IMR-90 (cell line): ENCODE data around the gene GABRB2. TPM values are rescaled to one million over a fixed set of nuclear protein-coding genes. Genes with fewer than 3 reads are reported as not detected.

Experiments
- ATAC-seq: fragments of 200-7000 bp; cut with Tn5 transposase; 2 replicates; pipeline ENCODE4 v1.9.1; 2020; ENCODE audit warnings: low read depth, mild to moderate bottlenecking, moderate library complexity
- BruUV-seq: library from RNA; stranded (reverse); fragments of 400-500 nt; replicated peaks from 2 replicates; lab custom pipeline; 2021; lab: Mats Ljungman, UMichigan
- CTCF ChIA-PET: fragments of 300-600 bp; formaldehyde crosslinking; extraction: SDS; loops from one replicate; lab custom pipeline; 2021; ENCODE audit warnings: antibody characterized with exemption; lab: Yijun Ruan, JAX
- POLR2A ChIA-PET: fragments of 300-600 bp; sonication (Branson Sonifier 250); formaldehyde crosslinking; loops from one replicate; lab custom pipeline; 2022; ENCODE audit warnings: antibody characterized with exemption; ENCODE audit not compliant: unreplicated experiment; lab: Charles Lee
- DNase-seq: peaks from one replicate; pipeline ENCODE4 v3.0.0; 2013
- H2AFZ ChIP-seq: replicated peaks from 2 replicates; pipeline ENCODE3; 2013; ENCODE audit warnings: low read length, mild to moderate bottlenecking; ENCODE audit not compliant: poor library complexity
- H2AK5ac ChIP-seq: 2 replicates; pipeline ENCODE4 v1.6.1; 2013; ENCODE audit warnings: low read depth, low read length, inconsistent platforms
- H2AK9ac ChIP-seq: replicated peaks from 2 replicates; pipeline ENCODE3; 2013; ENCODE audit warnings: mild to moderate bottlenecking, low read depth, low read length, moderate library complexity; ENCODE audit not compliant: poor library complexity
- H2BK120ac ChIP-seq: 2 replicates; pipeline ENCODE4 v1.6.1; 2013; ENCODE audit warnings: low read depth, low read length, inconsistent platforms
- H2BK15ac ChIP-seq: 3 replicates; pipeline ENCODE4 v1.6.1; 2013; ENCODE audit warnings: low read depth, low read length, inconsistent platforms
- H2BK20ac ChIP-seq: 2 replicates; pipeline ENCODE4 v1.6.1; 2013; ENCODE audit warnings: low read depth, mild to moderate bottlenecking, inconsistent platforms, low read length, moderate library complexity
- H2BK5ac ChIP-seq: 2 replicates; pipeline ENCODE4 v1.6.1; 2013; ENCODE audit warnings: mild to moderate bottlenecking, low read depth, low read length, inconsistent platforms; ENCODE audit not compliant: poor library complexity, severe bottlenecking
- H3K14ac ChIP-seq: replicated peaks from 2 replicates; pipeline ENCODE4 v1.6.1; 2013; ENCODE audit warnings: low read depth, low read length, inconsistent platforms
- H3K18ac ChIP-seq: 2 replicates; pipeline ENCODE4 v1.6.1; 2013; ENCODE audit warnings: low read depth, low read length, control low read depth
- H3K23ac ChIP-seq: 2 replicates; pipeline ENCODE4 v1.6.1; 2013; ENCODE audit warnings: low read depth, low read length, inconsistent platforms
- H3K27ac ChIP-seq: 2 replicates; pipeline ENCODE4 v1.5.1; 2013; ENCODE audit warnings: mild to moderate bottlenecking, control low read depth, low read length; ENCODE audit not compliant: insufficient read depth
- H3K27me3 ChIP-seq: 2 replicates; pipeline ENCODE4 v1.6.1; 2013; ENCODE audit warnings: low read length; ENCODE audit not compliant: control insufficient read depth, insufficient read depth
- H3K36me3 ChIP-seq: 2 replicates; pipeline ENCODE4 v1.6.1; 2013; ENCODE audit warnings: low read length, mixed read lengths; ENCODE audit not compliant: control insufficient read depth, insufficient read depth
- H3K4ac ChIP-seq: 2 replicates; pipeline ENCODE4 v1.6.1; 2013; ENCODE audit warnings: low read depth, low read length, inconsistent platforms
- H3K4me1 ChIP-seq: 2 replicates; pipeline ENCODE4 v1.6.1; 2013; ENCODE audit warnings: low read length, mixed read lengths; ENCODE audit not compliant: control insufficient read depth, insufficient read depth
- H3K4me2 ChIP-seq: 2 replicates; pipeline ENCODE4 v1.6.1; 2013; ENCODE audit warnings: low read depth, mild to moderate bottlenecking, control low read depth, low read length, moderate library complexity
- H3K4me3 ChIP-seq: 2 replicates; pipeline ENCODE4 v1.5.1; 2013; ENCODE audit warnings: low read depth, mild to moderate bottlenecking, control low read depth, low read length, moderate library complexity; ENCODE audit not compliant: insufficient read depth
- H3K56ac ChIP-seq: 2 replicates; pipeline ENCODE4 v1.6.1; 2013; ENCODE audit warnings: low read length, inconsistent platforms; ENCODE audit not compliant: insufficient read depth; ENCODE audit errors: extremely low read depth
- H3K79me1 ChIP-seq, 2 experiments: 2 replicates each; pipeline ENCODE4 v1.6.1; 2013; ENCODE audit warnings: low read length in 2 of 2, inconsistent platforms in 1 of 2, low read depth in 1 of 2
- H3K9ac ChIP-seq: 2 replicates; pipeline ENCODE4 v1.6.1; 2013; ENCODE audit warnings: low read depth, low read length, control low read depth
- H3K9me1 ChIP-seq: 2 replicates; pipeline ENCODE4 v1.6.1; 2013; ENCODE audit warnings: low read length, inconsistent platforms; ENCODE audit not compliant: insufficient read depth
- H3K9me3 ChIP-seq: 2 replicates; pipeline ENCODE4 v1.6.1; 2013; ENCODE audit warnings: low read length; ENCODE audit not compliant: control insufficient read depth, insufficient read depth
- H4K20me1 ChIP-seq: 2 replicates; pipeline ENCODE4 v1.6.1; 2013; ENCODE audit warnings: low read length, inconsistent platforms; ENCODE audit not compliant: insufficient read depth
- H4K5ac ChIP-seq: 2 replicates; pipeline ENCODE4 v1.6.1; 2013; ENCODE audit warnings: mild to moderate bottlenecking, low read depth, low read length, control low read depth
- H4K8ac ChIP-seq, 2 experiments: 2 replicates each; pipeline ENCODE4 v1.6.1; 2013; ENCODE audit warnings: low read depth in 2 of 2, low read length in 2 of 2, control low read depth in 1 of 2, inconsistent platforms in 1 of 2
- H4K91ac ChIP-seq: 2 replicates; pipeline ENCODE4 v1.6.1; 2013; ENCODE audit warnings: low read depth, low read length, inconsistent platforms; ENCODE audit not compliant: insufficient read depth
- BHLHE40 ChIP-seq: fragments of 150-350 bp; IDR thresholded peaks from 2 replicates; pipeline ENCODE4 v1.6.1; 2016; ENCODE audit warnings: mild to moderate bottlenecking, low read depth, low read length
- FOS ChIP-seq: fragments of 150-350 bp; IDR thresholded peaks from 2 replicates; pipeline ENCODE4 v1.6.1; 2016; ENCODE audit warnings: low read depth, low read length
- MAFK ChIP-seq: IDR thresholded peaks from 2 replicates; pipeline ENCODE4 v1.6.1; 2012; ENCODE audit warnings: low read depth, low read length, improper control_type of control experiment
- NFE2L2 ChIP-seq: fragments of 150-350 bp; IDR thresholded peaks from 2 replicates; pipeline ENCODE4 v1.6.1; 2016; ENCODE audit warnings: low read depth, mild to moderate bottlenecking, low read length
- POLR2A ChIP-seq: IDR thresholded peaks from 2 replicates; pipeline ENCODE4 v1.6.1; 2012; ENCODE audit warnings: mild to moderate bottlenecking, low read depth, low read length
- RAD21 ChIP-seq: IDR thresholded peaks from 2 replicates; pipeline ENCODE4 v1.6.1; 2012; ENCODE audit warnings: low read length, improper control_type of control experiment
- USF2 ChIP-seq: fragments of 150-350 bp; IDR thresholded peaks from 2 replicates; pipeline ENCODE4 v1.6.1; 2017; ENCODE audit warnings: mild to moderate bottlenecking, antibody characterized with exemption, low read length, low read depth
- WGBS, 2 experiments: methylation state at CpG; one replicate each; pipeline versions ENCODE4 v1.1.5 to v1.1.7; 2013; ENCODE audit warnings: missing lambda C conversion rate in 2 of 2; ENCODE audit not compliant: insufficient read length in 1 of 2; ENCODE audit errors: extremely low coverage in 2 of 2; 5-methylcytosine and 5-hydroxymethylcytosine counted together
- dilution Hi-C: fragments of 300-500 bp; cut with HindIII; formaldehyde crosslinking; loops from one replicate; pipeline ENCODE4 v1.14.3; 2018; ENCODE audit warnings: low sequenced_read_pairs; ENCODE audit not compliant: unreplicated experiment
- in situ Hi-C: fragments of 300-500 bp; cut with MboI; formaldehyde crosslinking; loops from 3 replicates; pipeline ENCODE4 v1.14.3; 2019; ENCODE audit warnings: low sequenced_read_pairs, inconsistent platforms, mixed read lengths
- intact Hi-C: fragments of 100-400 bp; cut with micrococcal nuclease; formaldehyde crosslinking; loops from 2 replicates; pipeline ENCODE4 v1.10.0; 2022
- polyA plus RNA-seq, 3 experiments: library from polyadenylated mRNA; depleted of rRNA; stranded (reverse); fragments of >200 nt; gene quantifications; 2 replicates each; pipeline ENCODE4 v1.2.3, GENCODE V29; 2012; ENCODE audit warnings: low replicate concordance in 1 of 3
- total RNA-seq: library from RNA; depleted of rRNA; stranded (reverse); fragments of >200 nt; gene quantifications from 2 replicates; pipeline ENCODE4 v1.2.3, GENCODE V29; 2012
- TF ChIP-seq, protein P1 (sequence below): fragments of 150-350 bp; IDR thresholded peaks from 2 replicates; pipeline ENCODE4 v1.6.1; 2016; ENCODE audit warnings: low read depth, mild to moderate bottlenecking, low read length, moderate library complexity, borderline replicate concordance

Gene GABRB2
- total and polyA plus RNA-seq, 2 of the 4 experiments (the other 2 are of a cell fraction): not detected

DNA sequence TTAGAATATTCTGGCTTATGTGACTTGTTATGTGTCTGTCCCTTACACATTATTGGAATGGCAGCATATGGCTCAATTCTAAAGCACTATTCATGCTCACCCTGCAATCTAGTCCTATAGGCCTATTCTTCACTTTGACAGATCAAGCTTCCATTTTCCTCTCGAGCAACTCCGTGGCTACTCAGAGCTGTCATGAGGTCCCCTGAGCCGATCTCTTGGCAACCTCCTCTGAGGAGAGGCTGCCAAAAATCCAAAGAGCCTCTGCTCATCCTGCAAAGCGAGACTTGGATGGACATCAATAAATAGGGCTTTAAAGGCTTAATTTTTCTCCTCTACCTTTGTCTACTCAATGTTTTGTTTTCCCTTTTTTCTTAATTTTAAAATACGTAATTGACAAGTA is 163.8 kb downstream of the GABRB2 start:
- in situ Hi-C loops (no loop called here), dilution Hi-C loops (no loop called here), intact Hi-C loops (no loop called here)
- BruUV-seq: no TSS peak
- Histone ChIP-seq H4K91ac (no peak overlapping the region), H3K4me1 (no peaks in the 10 kb centered on the region), H2AFZ (no peak overlapping the region), H2BK15ac (no peak overlapping the region), H3K4me3 (no peak overlapping the region), H3K79me1 (no peaks in the 10 kb centered on the region), H2BK5ac (no peak overlapping the region), H4K8ac (no peak overlapping the region), H2AK9ac (no peak overlapping the region), H3K27me3 (no peaks in the 10 kb centered on the region), H3K9ac (no peak overlapping the region), H3K4me2 (no peak overlapping the region), H3K27ac (no peak overlapping the region), H2AK5ac (no peak overlapping the region), H3K9me1 (no peaks in the 10 kb centered on the region), H4K5ac (no peak overlapping the region), H4K20me1 (no peaks in the 10 kb centered on the region), H3K56ac (no peak overlapping the region), H3K18ac (no peak overlapping the region), H3K36me3 (no peaks in the 10 kb centered on the region), H3K9me3 (peaks cover 3% of the 10 kb centered on the region; the same call in 1 of the 2 replicates), H3K4ac (no peak overlapping the region), H2BK120ac (no peak overlapping the region), H3K23ac (no peak overlapping the region), H2BK20ac (no peak overlapping the region), H3K14ac (no peak overlapping the region)
- no peak for ATAC-seq
- 18% methylated on average over 2 of the region's 5 CpGs; no CpG with 5 or more reads in 1 of the 2 experiments for WGBS, 2 experiments
- no peak for TF ChIP-seq NFE2L2
- TF ChIP-seq, protein P1, sequence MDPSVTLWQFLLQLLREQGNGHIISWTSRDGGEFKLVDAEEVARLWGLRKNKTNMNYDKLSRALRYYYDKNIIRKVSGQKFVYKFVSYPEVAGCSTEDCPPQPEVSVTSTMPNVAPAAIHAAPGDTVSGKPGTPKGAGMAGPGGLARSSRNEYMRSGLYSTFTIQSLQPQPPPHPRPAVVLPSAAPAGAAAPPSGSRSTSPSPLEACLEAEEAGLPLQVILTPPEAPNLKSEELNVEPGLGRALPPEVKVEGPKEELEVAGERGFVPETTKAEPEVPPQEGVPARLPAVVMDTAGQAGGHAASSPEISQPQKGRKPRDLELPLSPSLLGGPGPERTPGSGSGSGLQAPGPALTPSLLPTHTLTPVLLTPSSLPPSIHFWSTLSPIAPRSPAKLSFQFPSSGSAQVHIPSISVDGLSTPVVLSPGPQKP: no peak
- TF ChIP-seq MAFK: no peak
- no peak for TF ChIP-seq POLR2A
- no peak for TF ChIP-seq FOS
- TF ChIP-seq USF2: no peak
- no peak for TF ChIP-seq RAD21
- TF ChIP-seq BHLHE40: no peak
- no peak for DNase-seq
- POLR2A ChIA-PET: no interaction called here
- CTCF ChIA-PET: no interaction called here
